Tongue (tissue), 2 donors: ENCODE data around the gene GRAPL. TPM values are rescaled to one million over a fixed set of nuclear protein-coding genes. Genes with fewer than 3 reads are reported as not detected.
A peak's percentile ranks its signal among the peaks of the same experiment; 100 is the strongest.
"Not testable (repeated sequence)": the region's sequence is repeated elsewhere in the genome, so short reads cannot be mapped to it uniquely, and the experiment has no call there.

Experiments used
- DNase-seq: peaks from one replicate; pipeline ENCODE4 v3.0.0-alpha.2; 2015
- total RNA-seq: library from RNA; depleted of rRNA; stranded (reverse); fragments of >200 nt; gene quantifications from one replicate; pipeline ENCODE4 v1.2.3, GENCODE V29; 2014

Gene GRAPL
- total RNA-seq: 3.9 TPM

DNA sequence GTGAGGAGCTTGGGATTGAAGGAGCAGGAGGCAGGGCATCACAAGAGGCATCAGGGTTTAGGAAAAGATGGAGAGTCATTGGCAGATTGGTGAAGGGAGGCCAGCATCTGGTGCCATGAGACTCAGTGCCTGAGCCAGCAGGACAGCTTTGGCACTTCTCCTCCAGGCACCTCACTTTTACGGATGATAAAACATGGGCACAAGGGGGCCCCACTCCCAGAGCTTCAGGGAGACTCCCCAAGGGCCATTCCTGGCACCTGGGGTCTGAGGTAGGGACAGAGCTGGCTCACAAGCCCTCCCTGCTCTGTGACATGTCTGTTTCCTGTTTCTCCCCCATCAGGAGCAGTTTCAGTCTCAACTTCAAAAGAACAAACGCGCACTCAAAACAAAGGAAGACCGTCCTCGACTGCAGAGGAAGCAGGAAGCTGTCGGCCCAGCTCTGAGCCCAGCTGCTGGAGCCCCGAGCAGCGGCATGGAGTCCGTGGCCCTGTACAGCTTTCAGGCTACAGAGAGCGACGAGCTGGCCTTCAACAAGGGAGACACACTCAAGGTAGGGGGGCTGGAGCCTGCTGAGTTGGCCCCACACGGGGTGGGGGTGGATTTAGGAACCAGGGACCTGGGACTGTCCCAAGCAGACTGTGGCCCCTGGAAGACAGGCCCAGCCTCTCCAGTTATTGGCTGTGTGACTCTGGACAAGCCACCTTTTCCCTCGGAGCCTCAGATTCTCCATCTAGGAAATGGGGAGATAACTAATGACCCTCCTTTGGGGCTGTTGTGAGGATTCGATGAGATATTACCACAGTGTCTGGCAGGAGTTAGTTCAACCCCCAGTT, at the start of gene GRAPL:
GRAPL (plus strand) TSS at position 442 of the 833 bp plus-strand sequence; CDS start at position 473, 31 bp downstream.
- DNase-seq: not testable (repeated sequence)

DNA sequence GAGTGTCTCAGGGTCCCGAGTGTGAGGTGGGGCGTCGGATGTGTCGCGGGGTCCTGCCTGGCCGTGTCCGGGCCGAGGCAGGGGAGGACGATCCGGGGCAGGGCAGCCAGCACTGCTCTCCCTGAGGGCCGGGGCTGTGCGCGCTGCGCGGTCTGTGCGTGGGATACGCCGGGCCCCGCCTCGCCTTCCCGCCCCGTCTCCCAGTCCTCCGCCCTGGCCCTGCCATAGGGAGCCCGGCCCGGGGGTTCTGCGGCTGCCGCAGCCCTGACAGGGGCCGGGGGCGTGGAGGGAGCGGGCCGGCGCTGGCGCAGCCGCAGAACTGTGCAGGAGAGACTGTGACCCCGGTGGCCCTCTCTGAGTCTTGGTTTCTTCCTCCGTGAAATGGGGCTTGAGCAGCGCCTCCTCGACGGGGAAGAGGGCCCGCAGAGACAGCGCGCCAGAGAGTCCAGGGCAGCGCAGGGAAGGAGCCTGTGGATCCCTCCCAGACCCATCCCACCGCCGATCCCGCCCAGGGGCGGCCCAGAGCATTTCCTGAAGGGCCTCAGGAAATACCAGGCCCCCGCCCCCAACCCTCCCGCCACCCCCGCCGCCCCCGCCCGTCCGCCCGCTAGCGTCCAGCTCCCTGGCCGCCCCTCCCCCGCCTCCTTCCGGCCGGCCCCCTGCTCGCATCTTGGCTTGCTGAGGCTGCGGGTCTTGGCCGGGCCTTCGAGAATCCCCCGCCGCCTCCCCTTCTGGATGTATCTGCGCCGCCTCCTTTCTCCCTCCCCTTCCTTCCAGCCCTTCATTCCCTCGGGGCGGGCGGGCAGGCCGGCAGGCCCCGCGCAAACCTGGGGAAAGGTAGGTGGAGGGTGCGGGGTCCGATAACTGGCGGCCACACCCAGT, 38.3 kb upstream of the GRAPL start:
- not testable (repeated sequence) for DNase-seq

- DNase-seq: not testable (repeated sequence)
These were observed 37.2 kb upstream of the GRAPL start for GRCh38 chr17:19090058-19090772.

DNA sequence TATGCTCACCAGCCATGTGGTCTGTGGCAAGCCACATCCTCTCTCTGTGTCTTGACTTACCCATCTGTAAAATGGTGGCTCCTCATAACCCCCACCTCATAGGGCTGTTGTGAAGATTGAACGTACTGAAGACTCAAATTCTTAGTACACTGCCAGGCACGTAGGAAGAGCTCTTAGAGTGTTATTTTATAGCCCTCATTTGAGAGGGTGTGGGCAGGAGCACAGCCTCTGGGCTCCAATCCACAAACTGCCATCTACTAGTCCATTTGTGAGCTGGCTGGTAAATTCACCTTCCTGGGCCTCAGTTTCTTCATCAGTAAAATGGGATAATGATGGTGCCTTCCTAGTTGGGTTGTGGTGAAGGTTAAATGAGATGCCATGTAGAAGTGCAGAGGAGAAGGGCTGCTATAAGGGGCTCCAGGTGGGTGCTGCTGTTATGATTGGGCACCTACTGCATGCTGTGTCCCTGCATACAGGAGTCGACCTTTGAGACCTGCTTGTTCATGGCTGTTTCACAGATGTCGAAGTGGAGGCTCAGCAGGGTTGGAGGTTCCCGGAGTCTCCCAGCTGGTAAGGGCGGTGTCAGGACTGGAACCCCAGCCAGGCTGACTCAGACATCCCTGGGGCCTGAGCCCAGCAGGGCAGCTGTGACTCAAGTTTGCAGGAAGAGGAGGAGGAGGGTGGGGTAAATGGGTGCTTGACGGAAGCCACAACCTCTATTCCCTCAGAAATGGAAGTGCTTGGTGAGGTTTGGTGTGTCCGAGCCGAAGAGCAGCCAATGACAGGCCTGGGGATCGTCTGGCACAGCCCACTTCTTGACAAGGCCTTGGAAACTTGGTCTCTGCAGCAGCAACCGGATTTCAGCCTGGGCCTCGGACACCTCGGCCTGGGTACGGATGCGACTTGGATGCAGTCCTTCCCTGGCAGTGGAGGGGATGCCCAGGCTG, 34.4 kb upstream of the GRAPL start:
- not testable (repeated sequence) for DNase-seq

GRCh38 chr17:19093684-19094438, 33.5 kb upstream of the GRAPL start:
- not testable (repeated sequence) for DNase-seq

GRCh38 chr17:19108517-19108916, 18.9 kb upstream of the GRAPL start:
- peak; percentile 0 for DNase-seq

DNA sequence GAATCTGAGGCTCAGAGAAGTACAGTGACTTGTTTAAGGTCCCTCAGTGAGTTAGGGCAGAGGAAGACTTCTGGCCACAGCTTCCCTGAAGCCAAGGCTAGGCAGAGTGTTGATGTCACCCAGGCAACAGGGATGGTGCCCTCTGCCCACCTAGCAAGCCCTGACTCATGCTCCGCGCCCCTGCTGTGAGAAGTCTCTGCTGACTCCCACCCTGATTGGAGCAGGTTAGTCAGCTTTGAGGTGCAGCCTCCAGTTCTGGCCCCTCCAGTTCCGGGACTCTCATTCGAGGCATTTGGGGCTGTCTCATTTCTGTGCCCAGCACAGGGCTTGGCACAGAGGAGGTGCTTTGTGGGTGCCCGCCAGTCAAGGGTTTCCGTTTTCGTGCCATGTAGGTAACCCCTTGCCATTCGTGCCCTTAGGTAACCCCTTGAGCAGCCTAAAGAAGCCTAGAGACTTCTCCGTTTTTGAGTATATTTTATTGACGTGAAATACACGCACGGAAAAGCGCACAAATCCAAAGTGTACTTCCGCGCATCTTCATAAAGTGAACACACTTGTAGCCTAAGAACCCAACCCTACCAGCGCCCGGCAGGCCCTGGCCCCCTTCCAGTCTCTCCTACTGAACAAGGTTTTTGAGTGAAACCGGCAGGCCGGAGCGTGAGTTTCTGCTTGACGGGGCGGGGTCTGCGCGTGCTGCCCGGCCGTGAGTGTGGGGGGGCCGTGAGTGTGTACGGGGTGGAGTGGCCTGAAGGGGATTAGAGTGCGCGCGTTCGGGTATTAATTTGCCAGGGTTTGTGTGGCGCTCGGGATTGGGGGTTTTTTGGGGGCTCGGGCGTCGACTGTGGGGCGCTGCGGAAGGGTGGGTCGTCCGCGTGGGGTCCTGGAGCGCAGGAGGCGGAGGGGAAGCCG, 16.9 kb upstream of the GRAPL start:
- not testable (repeated sequence) for DNase-seq

- DNase-seq: peak; percentile 84
These were observed 16.2 kb upstream of the GRAPL start for GRCh38 chr17:19111111-19111711.

DNA sequence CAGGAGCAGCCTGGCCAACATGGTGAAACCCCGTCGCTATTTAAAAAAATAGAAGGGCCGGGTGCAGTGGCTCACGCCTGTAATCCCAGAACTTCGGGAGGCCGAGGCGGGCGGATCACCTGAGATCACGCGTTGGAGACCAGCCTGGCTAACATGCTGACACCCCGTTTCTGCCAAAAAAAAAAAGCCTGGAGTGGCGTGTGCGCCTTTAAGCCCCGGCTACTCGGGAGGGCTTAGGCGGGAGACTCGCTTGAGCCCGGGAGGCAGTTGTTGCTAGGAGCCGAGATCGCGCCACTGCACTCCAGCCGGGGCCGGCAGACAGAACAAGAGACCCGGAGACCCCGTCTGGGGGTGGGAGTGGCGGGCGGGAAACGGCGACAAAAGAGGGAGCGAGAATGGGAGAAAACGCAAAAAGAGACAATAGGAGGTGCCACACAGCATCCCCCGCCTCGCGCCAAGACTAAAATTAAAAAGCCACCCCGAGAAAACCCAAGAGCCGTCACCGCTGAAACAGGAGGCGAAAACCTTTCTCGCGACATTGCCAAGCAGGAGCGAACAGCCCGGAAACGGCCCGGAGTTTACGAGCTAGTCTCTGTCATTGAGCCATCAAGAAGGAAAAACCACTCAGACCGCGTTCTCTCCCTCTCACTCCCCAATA, 15.5 kb upstream of the GRAPL start:
- peak; percentile 92 for DNase-seq

GRCh38 chr17:19112459-19112826, 14.9 kb upstream of the GRAPL start:
- DNase-seq: peak; percentile 0

DNA sequence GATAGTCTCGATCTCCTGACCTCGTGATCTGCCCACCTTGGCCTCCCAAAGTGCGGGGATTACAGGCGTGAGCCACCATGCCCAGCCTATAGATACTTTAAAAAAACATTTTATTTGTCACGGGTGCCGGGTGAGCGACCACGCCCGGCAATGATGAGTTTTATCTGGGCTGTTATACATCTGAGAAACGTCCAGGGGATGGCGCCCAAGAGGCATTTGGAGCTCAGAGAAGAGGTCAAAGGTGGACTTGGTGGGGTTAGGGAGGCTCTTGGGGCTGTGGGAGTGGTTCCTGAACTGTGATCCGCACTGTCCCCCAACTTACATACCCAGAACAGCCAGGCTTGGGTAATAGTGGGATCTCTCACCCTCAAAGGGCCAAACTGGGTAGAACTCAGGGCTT, 8.7 kb upstream of the GRAPL start:
- not testable (repeated sequence) for DNase-seq

DNA sequence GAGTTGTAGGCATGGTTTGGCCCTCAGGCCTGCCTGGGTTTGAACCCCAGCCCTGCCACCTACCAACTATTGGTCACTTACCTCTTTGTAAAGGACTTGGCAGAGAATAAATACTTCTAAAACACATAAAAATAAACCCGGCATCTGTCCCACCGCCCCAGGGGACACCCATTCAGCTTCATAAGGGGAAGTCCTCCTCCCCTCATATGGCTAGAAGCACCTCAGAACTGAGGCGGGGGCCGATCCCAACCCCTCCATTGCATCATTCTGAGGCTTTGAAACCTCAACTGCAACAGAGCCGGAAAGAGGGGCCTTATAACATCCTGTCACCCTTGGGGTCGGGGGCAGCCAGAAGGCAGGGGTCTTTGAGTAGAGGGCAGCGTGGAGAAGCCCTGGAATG, 2.1 kb upstream of the GRAPL start:
- not testable (repeated sequence) for DNase-seq

- DNase-seq: not testable (repeated sequence)
These were observed 2.1 kb downstream of the GRAPL start for GRCh38 chr17:19129500-19129899.

DNA sequence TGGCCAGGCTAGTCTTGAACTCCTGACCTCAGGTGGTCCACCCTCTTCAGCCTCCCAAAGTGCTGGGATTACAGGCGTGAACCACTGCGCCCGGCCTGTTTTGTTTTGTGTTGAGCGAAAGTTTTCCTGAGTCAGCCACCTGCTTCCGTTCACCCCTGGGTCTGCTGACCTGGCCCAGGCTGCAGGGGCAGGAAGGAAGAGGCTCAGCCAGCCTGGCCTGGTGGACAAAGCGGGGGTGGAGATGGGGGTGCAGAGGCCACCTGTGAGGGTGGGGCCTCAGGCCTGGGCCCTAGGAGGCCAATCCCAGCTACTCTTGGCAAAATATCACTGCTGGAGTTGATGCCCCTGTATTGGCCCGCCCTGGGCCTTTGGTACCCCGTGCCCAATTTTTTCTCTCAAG, 3.7 kb downstream of the GRAPL start:
- not testable (repeated sequence) for DNase-seq

DNA sequence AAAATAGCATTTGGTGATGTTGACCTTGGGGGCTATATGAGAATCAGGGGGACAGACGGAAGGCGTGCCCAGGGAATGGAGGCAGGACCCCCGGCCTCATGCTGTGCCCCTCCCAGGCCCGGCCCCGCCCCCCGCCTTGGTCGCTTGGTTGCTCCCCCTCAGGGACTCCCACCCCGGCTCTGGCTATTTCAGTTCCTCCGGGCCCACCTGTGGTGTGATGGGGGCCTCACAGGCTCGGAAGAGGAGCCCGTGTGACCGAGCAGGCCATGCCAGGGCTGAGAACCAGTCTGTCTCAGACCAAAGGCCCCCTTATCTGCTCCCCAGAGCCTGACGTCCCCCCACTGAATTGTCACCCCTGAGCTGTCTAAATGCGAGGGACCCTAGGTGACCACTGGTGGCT, 4.4 kb downstream of the GRAPL start:
- DNase-seq: not testable (repeated sequence)

- DNase-seq: not testable (repeated sequence)
These were observed 6.4 kb downstream of the GRAPL start for GRCh38 chr17:19133793-19134192.

DNA sequence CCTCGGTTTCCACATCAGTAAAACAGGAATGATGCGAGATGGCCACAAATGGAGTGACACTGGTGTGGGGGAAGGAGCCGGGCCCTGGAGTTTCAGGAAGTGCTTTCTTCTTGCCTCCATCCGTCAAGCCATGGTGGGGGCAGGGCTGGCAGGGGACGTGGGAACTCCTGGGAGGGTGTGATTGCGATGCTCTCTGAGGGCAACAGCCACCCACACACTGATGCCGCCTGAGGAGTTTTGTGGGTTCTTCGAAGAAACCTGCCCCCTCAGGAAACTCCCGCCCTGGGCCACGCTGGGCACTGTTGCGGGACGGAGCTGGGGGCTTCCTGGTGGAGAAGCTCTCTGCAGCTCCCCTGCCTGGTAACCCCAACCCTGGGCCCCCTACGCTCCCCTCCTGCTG, 8.0 kb downstream of the GRAPL start:
- not testable (repeated sequence) for DNase-seq

DNA sequence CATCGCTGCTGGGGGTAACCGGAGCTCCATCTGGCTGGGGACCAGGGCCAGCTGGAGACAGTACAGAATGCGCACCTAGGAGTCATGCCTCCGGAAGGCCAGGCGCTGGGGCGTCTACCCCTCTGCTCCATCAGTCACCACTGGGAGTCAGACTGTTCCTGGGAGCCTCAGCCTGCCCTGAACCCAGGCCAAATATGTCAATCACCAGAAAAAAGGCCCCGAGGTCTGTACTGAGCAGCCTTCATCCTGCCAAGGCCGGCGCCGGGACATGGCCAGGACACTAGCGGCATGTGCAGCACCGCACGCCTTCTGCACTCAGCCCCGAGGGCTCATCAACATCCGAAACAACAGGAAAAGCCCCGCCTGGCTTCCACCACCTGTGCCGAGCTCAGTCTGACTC, 8.7 kb downstream of the GRAPL start:
- DNase-seq: not testable (repeated sequence)
